Left hindlimb (tissue), 1 donor: ENCODE results near the gene AQP9.
"Not testable (repeated sequence)": the region's sequence is repeated elsewhere in the genome, so short reads cannot be mapped to it uniquely, and the experiment has no call there.

Experiments used
- DNase-seq: peaks from one replicate; pipeline ENCODE4 v3.0.0-alpha.2; 2018

The AQP9 gene, protein sequence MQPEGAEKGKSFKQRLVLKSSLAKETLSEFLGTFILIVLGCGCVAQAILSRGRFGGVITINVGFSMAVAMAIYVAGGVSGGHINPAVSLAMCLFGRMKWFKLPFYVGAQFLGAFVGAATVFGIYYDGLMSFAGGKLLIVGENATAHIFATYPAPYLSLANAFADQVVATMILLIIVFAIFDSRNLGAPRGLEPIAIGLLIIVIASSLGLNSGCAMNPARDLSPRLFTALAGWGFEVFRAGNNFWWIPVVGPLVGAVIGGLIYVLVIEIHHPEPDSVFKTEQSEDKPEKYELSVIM

DNA sequence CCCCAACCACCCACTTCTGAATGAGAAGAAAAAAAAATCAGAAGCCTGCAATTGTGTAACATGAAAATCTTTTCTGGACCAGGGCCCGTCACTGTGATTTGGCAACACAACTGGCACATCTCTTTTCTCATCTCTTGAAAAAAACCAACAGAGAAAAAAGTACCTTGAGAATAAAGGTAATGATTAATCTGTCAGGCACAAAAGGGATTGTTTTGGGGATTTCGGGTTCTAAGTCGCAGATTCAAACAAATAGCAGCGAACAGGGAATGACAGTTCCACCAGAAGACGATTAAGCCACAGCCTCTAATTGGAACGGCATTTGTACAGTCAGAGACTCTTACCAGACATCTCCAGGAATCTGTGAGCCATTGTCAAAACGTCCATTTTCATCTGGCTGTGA is at the start of gene AQP9:
TSS of gene AQP9 (plus strand) at position 276 of the 400 bp plus-strand sequence. CDS start 185 bp downstream, outside the sequence.
- DNase-seq: no peak

DNA sequence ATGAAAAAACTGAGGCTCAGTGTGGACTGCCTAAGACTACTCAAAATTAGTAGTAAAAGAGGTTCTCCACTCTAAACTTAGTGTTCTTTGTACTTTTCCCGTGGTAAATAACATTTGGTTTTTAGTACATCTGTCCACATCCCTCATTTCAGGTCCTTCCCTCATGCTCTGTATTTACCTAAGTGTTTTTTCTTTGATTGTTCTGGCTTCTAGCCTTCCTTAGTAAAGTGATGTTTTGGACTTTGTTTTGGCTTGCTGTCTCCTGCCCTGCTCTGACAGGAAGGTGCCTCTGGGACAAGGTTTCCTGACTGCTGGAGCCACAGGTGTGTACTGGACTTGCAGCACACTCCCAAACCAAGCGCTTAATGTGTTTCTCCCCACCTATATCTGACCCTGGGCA is 42.8 kb upstream of the AQP9 start:
- DNase-seq: no peak

DNA sequence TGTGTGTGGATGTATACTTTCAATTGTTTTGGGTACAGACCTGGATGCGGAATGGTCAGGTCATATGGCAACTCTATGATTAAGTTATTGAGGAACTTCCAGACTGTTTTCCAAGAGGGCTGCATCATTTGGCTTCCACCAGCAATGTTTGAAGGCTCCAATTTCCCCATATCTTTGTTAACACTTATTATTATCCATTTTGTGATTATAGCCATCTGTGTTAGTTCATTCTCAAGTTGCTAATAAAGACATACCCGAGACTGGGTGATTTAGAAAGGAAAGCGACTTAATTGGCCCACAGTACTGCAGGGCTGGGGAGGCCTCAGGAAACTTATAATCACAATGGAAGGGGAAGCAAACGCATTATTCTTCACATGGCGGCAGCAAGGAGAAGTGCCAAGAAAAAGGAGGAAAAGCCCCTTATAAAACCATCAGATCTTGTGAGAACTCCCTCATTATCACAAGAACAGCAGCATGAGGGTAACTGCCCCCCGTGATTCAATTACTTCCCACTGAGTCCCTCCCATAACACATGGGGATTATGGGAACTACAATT is 41.6 kb upstream of the AQP9 start:
- DNase-seq: no peak

DNA sequence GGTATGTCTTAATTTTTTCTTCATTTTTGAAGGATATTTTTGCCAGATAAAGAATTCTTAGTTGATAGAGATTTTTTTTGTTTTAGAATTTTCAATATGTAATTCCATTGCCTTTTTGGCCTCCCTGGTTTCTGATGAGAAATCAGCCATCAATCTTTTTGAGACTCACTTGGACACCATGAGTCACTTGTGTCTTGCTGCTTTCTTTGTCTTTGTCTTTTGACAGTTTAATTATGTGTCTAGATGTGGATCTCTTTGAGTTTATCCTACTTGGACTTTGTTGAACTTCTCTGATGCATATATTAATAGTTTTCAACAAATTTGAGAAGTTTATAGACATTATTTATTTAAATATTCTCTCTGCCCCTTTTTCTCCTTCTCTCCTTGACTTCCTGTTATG is 34.7 kb upstream of the AQP9 start:
- no peak for DNase-seq

DNA sequence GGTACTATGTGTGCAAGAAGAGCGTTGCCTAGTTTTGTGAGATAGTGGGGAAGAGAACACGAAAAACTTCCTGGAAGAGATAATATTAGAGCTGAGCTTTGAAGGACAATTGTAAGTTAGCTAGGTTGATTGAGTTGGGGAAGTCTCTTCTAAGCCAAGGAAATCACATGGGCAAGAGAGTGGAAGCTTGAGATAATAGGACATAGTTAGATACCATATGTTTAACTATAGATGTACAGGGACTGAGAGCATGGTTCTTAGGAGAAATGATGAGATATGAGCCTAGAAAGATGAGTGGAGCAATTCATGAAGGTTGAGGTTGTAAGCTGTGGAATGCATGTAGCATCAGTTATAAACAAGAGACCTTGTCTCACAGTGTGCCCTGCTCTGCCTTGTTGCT is 30.1 kb upstream of the AQP9 start:
- DNase-seq: no peak

DNA sequence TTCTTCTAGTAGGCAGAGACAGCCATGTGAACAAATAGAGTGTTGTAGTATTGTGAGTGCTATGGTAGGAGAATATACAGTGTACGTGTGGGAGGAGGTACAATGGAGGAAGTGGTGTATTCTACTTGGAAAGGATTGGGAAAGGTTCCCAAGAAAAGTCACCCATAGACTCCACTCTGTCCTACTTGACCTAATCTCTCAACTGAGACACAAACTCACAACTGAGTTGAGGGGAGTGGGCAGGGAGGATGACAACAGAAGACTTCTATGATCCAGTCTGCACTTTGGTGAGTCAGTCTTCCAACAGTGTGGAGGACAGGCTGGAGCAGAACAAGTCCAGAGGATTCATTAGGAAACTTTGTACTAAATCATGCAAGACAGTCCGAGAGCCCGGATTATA is 28.8 kb upstream of the AQP9 start:
- DNase-seq: no peak

DNA sequence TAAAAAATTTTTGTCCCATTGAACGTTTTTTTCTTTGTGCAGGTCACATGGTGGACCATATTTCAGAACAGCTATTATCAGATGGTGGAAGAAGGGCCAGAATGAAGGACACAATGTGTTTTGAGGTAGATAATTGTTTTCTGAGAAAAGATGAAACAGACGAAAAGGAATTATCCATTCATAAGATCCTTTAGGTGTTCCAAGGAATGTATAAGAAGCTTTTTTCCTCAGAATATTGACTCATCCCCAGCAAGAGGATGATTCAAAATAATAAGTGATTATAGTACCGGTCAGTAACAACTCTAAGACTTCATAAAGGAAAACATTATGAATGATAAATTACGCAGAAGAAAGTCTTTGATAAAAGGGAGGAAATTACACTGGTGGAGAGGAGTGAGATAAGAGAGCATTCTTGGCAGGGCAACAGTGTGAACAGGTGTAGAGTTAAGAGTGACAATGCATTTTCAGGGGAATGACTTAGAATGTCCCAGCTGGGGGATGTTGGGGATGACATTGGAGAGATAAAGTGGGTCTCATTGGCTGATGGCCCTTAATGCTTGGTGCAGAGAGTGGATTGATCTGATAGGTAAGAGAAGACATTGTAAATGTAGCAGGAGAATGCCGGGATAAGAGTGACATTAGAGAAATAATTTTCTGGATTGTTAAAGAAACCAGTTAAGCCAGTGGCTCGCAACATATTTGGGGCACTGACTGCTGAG is 27.0 kb upstream of the AQP9 start:
- DNase-seq: no peak

DNA sequence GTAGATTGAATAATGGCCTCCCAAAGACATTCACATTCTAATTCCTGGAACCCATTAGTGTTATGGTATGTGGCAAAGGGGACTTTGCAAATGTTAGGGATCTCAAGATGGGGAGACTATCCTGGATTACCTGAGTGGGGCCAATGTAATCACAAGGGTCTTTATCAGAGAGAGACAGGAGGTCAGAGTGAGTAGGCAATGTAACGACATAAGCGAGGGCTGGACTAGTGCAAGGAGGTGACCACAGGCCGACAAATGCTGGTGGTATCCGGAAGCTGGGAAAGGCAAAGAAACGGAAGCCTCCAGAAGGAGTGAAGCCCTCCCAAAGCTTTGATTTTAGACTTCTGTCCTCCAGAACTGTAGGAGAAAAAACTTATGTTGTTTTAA is 26.5 kb upstream of the AQP9 start:
- DNase-seq: no peak

DNA sequence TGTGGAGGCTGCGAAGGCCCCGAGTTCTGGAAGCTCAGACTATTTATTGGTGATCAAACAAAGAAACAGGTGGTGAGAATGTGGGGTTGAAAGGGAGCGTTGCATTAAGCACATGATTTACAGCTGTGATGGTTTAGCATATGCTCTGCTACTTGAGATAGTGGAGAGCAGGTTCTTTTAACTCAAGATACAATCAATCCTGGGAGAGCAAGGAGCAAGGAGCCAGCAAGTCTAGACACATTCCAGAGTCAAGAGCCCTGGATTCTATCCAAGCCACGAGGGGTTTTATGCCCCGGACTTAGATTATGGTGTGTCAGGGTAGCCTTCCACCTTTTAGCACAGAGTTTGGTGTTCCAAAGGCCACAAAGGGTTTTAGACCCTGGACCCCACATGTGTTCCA is 24.8 kb upstream of the AQP9 start:
- DNase-seq: not testable (repeated sequence)

DNA sequence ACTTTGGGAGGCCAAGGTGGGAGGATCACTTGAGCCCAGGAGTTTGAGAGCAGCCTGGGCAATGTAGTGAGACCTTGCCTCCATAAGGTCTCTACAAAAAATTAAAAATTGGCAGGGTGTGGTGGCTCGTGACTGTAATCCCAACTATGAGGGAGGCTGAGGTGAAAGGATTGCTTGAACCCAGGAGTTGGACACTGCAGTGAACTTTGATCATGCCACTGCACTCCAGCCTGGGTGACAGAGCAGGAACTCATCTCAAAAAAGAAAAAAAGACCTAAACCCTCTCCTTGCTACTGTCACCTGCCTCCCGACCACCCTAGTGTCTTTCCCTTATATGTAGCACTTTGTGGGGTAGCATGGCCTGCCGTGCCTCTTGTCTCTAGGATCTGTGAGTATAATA is 23.8 kb upstream of the AQP9 start:
- no peak for DNase-seq

DNA sequence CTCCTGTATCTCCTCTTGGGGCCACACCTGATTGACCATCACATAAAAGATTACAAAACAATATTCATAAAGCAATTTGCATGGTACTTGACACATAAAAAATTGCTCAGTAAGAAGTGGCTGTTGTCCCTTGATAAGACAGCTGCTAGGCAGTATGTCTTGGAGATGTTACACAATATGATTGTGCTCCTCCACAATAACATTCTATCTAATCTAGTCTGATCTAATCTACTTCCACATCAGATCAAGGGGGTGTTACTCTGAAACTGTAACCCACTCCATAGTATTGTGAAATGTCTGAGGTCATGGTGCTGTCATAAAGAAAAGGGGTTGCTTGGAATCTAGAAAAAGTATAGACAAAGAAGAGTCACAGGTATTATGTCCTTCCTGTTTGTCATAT is 23.4 kb upstream of the AQP9 start:
- DNase-seq: no peak

DNA sequence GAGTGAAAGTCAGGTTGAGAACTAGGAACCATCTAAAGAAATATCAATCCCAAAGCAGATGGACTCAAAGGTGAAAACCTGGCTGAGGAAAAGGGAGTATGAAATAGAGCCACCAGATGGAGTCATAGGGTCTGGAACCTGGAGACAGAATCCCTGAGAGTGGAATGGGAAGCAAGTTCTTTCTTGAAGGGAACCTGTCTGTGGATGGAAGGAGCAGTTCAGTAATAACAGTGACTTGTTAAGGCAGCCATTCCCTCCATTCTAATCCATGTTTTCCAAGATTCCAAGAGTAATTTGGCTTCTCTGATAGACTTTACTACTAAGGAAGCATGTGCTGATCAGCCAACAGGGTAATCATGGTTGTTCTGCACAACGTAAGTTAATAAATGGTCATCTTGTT is 22.5 kb upstream of the AQP9 start:
- no peak for DNase-seq

DNA sequence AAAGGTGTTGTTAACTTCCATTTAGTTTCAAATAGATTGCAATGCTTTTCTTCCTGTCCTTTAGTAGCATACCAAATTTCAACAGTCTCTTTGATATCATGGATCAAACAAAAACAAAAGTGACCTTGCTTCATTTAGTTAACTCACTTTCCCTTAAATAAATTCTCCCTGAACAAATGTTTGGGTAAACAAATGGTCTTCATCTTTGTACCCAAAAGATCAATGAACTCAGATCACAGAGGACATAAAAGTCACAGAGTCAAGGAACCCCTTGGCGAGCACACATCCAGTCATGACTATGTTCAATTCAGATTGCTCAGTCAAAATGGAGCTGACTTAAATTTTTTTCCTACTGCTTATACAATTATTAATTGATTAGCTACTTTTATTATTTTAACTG is 20.6 kb upstream of the AQP9 start:
- DNase-seq: no peak

DNA sequence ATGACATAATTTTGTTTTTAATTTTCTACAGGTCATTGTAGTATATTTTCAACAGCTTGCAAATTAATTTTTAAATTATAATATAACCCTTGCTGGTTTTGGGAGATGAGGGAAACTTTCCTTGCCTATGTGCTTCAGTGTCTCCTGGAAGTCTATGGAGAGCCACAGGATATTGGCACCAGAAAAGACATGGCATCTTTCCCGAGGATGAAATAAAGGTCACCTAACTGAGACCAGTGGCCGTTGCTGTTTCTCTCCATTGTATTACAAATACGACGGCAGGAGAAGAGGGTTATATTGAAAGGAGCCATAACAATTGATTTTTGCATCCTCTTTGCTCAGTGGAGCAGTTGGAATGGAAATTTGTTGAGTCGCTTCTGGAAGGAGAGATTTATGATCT is 19.9 kb upstream of the AQP9 start:
- no peak for DNase-seq

DNA sequence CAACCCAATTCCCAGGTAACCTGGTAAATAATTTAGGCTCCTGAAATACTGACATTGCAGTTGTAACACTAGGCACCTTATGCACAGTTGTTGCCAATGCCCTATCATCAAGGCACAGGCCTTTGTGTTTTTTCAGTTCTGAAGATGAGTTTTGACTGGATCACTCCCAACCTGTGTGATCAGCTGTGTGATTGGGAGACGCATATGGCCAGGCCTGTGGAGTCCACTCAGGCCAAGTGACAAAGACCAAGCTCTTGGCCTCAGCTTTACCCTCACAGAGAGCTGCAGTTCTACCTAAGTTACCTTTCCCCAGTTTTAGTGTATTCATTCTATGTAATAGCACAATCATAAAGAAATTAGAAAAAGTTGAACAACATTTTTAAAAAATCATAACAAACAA is 19.2 kb upstream of the AQP9 start:
- no peak for DNase-seq

DNA sequence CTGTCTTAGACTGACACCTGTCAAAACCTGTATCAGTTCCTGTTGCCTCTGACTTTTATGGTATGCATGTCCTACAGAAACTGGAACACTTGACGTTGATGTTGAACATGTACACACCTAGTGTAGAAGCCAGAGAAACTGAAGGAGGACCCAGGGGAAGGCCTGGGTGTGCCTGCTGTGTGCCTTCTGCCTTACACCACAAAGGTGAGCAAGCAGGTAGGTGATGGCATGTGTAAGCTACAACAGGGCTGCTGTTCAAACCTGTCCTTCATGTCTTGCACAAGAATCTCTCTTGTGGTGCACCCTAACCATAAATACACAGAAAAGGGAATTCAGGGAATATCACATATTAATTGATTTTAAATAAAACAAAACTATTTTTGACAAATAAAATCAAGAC is 13.6 kb upstream of the AQP9 start:
- DNase-seq: no peak

DNA sequence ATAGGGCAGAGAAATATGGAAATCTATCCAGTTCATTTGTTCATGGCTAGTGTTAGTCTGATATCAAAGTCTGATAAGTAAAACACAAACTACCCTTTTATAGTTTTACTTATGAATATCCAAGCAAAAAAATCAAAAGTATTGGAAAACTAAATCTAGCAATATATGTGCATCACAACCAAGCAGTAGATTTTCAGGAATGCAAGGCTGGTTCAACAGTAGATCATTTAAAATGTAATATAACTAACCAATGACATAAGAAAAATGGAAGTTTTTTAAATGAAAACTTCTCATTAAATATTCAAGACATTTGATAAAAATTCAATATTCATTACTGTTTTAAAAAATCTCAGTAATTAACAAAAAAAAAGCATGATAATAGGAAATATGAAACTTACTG is 12.8 kb upstream of the AQP9 start:
- DNase-seq: no peak

DNA sequence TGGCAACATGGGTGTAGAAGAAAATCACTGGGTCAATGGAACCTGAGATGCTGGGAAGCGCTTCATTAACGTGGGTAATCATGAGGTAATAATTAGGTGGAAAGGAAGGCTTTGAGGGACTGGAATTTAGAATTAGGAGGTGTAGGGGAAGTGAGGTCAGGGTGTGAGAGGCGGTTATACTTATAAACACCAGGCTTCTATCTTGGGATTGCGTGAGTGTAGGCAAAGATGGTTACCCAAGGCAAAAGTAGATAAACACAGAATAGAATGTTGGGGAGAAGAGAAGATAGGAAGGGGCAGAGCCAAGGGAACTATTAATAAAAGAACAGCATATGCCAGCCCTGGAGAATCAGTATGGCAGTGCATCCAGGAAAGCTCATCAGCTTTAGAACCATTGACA is 3.3 kb upstream of the AQP9 start:
- no peak for DNase-seq

DNA sequence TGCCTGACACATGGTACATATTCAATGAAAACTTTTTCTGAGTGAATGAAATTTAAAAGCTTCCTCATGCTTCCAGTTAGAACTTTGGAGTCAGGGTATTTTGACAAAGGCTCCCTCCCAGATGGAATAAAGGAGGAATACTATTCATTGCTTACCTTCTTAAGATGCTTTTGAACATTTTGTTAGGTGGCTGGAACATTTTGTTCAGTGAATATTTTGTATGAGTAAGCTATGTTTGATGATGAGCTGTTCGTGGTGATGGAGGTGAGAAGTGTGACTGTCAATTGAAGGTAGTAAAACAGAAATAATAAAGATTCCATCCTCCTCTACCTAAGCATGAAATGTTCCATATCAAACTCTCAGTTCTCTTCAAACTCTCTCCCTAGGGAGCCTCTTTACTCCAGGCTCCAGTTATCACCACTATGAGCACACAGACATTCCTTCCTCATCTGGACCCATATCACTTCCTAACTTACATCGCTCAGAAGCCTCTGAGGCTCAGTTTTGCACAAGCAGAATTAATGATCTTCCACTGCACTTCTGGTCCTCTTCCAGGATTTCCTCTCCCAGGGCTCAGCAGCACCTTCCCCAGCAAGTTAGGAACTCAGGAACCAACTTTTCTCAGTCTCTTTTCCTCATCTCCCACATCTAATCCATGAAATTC is 2.5 kb upstream of the AQP9 start:
- no peak for DNase-seq

DNA sequence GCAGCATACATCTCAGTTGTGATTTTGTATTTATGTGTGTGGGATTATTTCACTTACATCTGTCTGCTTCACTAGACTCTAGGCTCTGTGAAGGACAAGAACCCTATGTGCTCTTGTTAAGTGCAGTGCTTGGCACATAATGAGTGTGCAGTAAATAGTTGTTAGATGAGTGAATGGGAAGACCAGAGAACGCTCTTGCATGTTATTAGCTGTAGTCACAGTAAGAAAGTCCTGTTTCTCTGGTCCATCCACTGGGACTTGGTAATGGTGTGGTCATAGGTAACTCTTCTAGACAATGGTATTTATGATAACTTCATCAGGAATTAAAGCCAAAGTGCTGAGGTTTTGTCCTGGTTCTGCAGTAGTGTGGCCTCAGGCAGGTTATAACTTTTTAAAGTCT is 1.4 kb upstream of the AQP9 start:
- DNase-seq: no peak

DNA sequence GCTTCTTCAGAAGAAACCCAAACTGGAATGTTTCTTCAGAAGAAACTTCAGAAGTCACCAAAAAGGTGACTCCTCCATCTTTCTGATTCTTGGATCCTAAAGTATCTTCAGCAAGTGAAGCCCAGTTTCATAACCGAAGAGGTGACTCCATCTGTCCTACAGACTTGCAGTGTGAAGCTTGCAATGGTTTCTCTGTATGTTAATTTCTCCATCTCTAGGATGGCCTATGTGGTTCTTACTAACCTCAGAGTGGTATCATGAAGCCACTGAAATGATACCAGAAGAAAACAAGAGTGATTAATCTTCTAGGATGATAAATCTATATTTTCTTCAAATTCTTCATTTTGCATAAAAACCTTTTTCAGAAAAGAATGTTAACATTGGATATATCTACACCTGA is 495 bp upstream of the AQP9 start:
- DNase-seq: no peak

DNA sequence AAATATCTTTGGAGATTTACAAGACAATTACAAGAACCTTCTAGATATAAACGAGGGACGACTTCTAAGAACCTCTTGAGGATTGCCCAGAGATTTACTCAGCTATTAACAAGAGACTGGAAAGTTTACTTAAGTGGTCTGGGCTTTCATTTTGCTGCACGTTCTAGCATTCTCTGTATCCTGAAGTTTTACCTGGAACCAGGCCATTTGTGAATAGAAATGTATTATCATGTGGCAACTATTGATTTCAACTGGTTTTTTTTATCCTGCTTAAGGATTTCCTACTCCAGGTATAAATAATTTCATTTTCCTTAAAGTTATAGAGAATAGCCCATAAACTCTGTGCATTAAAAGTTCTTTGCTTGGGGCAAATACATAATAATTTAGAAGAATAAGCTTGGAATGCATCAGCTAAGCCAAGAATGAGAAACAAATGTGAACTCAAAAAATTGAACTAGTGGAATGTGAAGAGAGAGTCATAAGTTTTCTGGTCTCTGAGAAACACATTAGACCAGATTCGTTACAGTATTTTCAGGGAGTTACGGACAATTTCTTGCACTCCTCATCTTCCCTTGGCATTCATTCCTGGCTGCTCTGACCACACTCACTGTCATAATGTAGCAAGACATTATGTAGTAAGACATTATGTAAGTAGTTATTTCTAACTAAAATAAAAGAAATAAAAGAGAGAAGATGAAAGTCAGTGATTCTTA is 1.3 kb downstream of the AQP9 start:
- DNase-seq: no peak

DNA sequence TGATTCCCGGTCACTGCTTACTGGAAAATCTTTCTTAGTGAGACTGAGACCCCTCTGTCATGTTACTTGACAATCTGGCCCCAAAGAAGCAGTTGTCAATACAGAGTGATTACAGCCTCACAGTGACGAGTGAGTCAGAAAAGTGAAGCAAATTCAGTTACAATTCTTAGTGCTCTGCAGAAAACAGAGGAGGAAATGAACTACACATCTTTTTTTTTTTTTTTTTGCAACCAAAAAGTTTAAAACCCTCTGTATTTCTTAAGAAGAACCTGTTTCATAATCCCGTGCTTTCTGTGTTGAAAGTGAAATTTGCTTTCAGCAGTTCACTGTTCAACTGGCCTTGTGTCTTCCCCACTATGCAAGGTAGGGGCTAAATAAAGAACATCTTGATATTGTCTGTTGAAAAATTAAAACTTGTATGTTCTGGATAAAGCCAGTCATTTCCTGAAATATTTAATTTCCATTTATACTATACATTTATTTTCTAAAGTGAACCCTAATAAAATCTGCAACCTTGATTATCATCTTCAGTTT is 1.9 kb downstream of the AQP9 start:
- DNase-seq: no peak
